ENCODE results near the gene BBS9. TPM values are rescaled to one million over a fixed set of nuclear protein-coding genes. Genes with fewer than 3 reads are reported as not detected.
A peak's percentile ranks its signal among the peaks of the same experiment; 100 is the strongest.

Gene BBS9
- total RNA-seq, 1 donor, result 33.3 TPM

DNA sequence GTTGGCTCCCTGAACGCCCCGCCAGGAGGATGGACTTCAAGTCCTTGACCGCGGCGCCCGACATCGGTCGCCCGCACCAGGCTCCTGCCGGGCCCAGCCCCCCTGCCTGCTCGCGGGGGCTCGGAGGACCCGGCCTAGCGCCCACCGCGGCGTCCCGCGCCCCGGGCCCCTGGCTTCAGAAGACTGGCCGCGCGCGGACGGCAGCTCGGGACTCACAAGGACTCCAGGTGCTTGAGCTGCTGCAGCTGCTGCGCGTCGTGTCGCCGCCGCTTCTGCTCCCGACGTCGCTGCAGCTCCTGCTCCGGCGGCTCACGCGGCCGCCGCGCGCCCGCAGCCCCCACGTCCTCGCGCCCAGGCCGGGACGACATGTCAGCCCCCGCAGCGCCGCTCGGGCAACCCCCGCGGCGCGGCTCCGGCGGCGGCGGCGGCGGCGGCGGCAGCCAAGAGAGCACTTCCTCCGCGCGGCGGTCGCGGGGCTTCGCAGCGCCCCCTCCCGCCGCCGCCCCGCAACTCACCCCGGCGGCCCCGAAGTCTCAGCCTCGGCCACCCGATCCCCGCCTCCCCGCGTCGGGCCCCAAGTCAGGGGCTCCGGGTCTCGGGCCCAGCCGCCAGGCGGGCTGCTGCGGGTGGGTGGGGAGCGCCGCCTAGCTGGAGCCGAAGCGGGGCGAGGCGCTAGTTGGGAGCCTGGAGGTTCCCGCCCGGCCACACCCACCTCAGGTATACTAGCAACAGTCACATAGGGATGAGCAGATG lies 20.2 kb upstream of the BBS9 start, which contains the start of gene RP9:
Gene RP9 (minus strand): TSS at position 400 of the 753 bp plus-strand sequence. CDS start 32 bp downstream, at position 368.
- Histone ChIP-seq H2AFZ (ENCODE audit: low read length) (peak within 1 kb of the TSS; percentile 89), H3K79me2 (ENCODE audit: insufficient read depth, low read length) (peaks cover 48% of the 10 kb centered on the region), H3K36me3 (ENCODE audit: insufficient read depth, low read length) (no peaks in the 10 kb centered on the region), H4K20me1 (ENCODE audit: insufficient read depth, low read length) (peaks cover 17% of the 10 kb centered on the region), H3K4me2 (ENCODE audit: insufficient read depth, low read length) (peak within 1 kb of the TSS; percentile 97), H3K4me1 (ENCODE audit: insufficient read depth, low read length) (peaks cover 22% of the 10 kb centered on the region), H3K27me3 (ENCODE audit: insufficient read depth, low read length) (peaks cover 6% of the 10 kb centered on the region), H3K27ac (ENCODE audit: low read depth, low read length) (peak within 1 kb of the TSS; percentile 59), H3K9me3 (ENCODE audit: low read depth, low read length) (no peaks in the 10 kb centered on the region), H3K4me3 (ENCODE audit: insufficient read depth, low read length) (peak within 1 kb of the TSS; percentile 87)
- TF ChIP-seq, protein P1, sequence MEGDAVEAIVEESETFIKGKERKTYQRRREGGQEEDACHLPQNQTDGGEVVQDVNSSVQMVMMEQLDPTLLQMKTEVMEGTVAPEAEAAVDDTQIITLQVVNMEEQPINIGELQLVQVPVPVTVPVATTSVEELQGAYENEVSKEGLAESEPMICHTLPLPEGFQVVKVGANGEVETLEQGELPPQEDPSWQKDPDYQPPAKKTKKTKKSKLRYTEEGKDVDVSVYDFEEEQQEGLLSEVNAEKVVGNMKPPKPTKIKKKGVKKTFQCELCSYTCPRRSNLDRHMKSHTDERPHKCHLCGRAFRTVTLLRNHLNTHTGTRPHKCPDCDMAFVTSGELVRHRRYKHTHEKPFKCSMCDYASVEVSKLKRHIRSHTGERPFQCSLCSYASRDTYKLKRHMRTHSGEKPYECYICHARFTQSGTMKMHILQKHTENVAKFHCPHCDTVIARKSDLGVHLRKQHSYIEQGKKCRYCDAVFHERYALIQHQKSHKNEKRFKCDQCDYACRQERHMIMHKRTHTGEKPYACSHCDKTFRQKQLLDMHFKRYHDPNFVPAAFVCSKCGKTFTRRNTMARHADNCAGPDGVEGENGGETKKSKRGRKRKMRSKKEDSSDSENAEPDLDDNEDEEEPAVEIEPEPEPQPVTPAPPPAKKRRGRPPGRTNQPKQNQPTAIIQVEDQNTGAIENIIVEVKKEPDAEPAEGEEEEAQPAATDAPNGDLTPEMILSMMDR (IDR thresholded peaks at IDR 0.05; ENCODE audit: extremely low read depth, low read depth, low read length), result peak; percentile 17
- peak; percentile 92 for DNase-seq (ENCODE audit: insufficient read length, low spot score, missing footprints)

- Histone ChIP-seq H3K4me2 (ENCODE audit: insufficient read depth, low read length) (peak overlapping the region; percentile 93), H2AFZ (ENCODE audit: low read length) (peak overlapping the region; percentile 84), H4K20me1 (ENCODE audit: insufficient read depth, low read length) (peaks cover 17% of the 10 kb centered on the region), H3K27me3 (ENCODE audit: insufficient read depth, low read length) (peaks cover 10% of the 10 kb centered on the region), H3K4me3 (ENCODE audit: insufficient read depth, low read length) (peak overlapping the region; percentile 87), H3K79me2 (ENCODE audit: insufficient read depth, low read length) (peaks cover 42% of the 10 kb centered on the region), H3K4me1 (ENCODE audit: insufficient read depth, low read length) (peaks cover 22% of the 10 kb centered on the region), H3K27ac (ENCODE audit: low read depth, low read length) (no peak overlapping the region), H3K9me3 (ENCODE audit: low read depth, low read length) (no peaks in the 10 kb centered on the region), H3K36me3 (ENCODE audit: insufficient read depth, low read length) (no peaks in the 10 kb centered on the region)
- DNase-seq (ENCODE audit: insufficient read length, low spot score, missing footprints), result no peak
- TF ChIP-seq, protein P1 (IDR thresholded peaks at IDR 0.05; ENCODE audit: extremely low read depth, low read depth, low read length), result no peak
These were observed 19.6 kb upstream of the BBS9 start for GRCh38 chr7:33109758-33110238.

- Histone ChIP-seq H3K27ac (ENCODE audit: low read depth, low read length) (no peak overlapping the region), H3K4me1 (ENCODE audit: insufficient read depth, low read length) (peaks cover 22% of the 10 kb centered on the region), H3K27me3 (ENCODE audit: insufficient read depth, low read length) (peaks cover 16% of the 10 kb centered on the region), H4K20me1 (ENCODE audit: insufficient read depth, low read length) (peaks cover 13% of the 10 kb centered on the region), H2AFZ (ENCODE audit: low read length) (no peak overlapping the region), H3K79me2 (ENCODE audit: insufficient read depth, low read length) (peaks cover 24% of the 10 kb centered on the region), H3K36me3 (ENCODE audit: insufficient read depth, low read length) (no peaks in the 10 kb centered on the region), H3K9me3 (ENCODE audit: low read depth, low read length) (no peaks in the 10 kb centered on the region), H3K4me3 (ENCODE audit: insufficient read depth, low read length) (no peak overlapping the region), H3K4me2 (ENCODE audit: insufficient read depth, low read length) (no peak overlapping the region)
- no peak for DNase-seq (ENCODE audit: insufficient read length, low spot score, missing footprints)
- TF ChIP-seq, protein P1 (IDR thresholded peaks at IDR 0.05; ENCODE audit: extremely low read depth, low read depth, low read length), result no peak
These were observed 17.8 kb upstream of the BBS9 start for GRCh38 chr7:33111614-33112013.

GRCh38 chr7:33114976-33115375 lies 14.4 kb upstream of the BBS9 start:
- TF ChIP-seq, protein P1 (IDR thresholded peaks at IDR 0.05; ENCODE audit: extremely low read depth, low read depth, low read length), result no peak
- H3K27me3 ChIP-seq (ENCODE audit: insufficient read depth, low read length), result peaks cover 16% of the 10 kb centered on the region
- no peaks in the 10 kb centered on the region for H4K20me1 ChIP-seq (ENCODE audit: insufficient read depth, low read length)
- H3K9me3 ChIP-seq (ENCODE audit: low read depth, low read length), result no peaks in the 10 kb centered on the region
- DNase-seq (ENCODE audit: insufficient read length, low spot score, missing footprints), result no peak
- H2AFZ ChIP-seq (ENCODE audit: low read length), result no peak overlapping the region
- H3K27ac ChIP-seq (ENCODE audit: low read depth, low read length), result no peak overlapping the region
- no peaks in the 10 kb centered on the region for H3K36me3 ChIP-seq (ENCODE audit: insufficient read depth, low read length)
- H3K4me2 ChIP-seq (ENCODE audit: insufficient read depth, low read length), result no peak overlapping the region
- H3K4me1 ChIP-seq (ENCODE audit: insufficient read depth, low read length), result peaks cover 2% of the 10 kb centered on the region
- H3K79me2 ChIP-seq (ENCODE audit: insufficient read depth, low read length), result no peaks in the 10 kb centered on the region
- H3K4me3 ChIP-seq (ENCODE audit: insufficient read depth, low read length), result no peak overlapping the region
